ENCODE measurements around the gene TEX55. TPM values are rescaled to one million over a fixed set of nuclear protein-coding genes. Genes with fewer than 3 reads are reported as not detected.

TEX55 gene
- not detected in 2 replicates for total RNA-seq

DNA sequence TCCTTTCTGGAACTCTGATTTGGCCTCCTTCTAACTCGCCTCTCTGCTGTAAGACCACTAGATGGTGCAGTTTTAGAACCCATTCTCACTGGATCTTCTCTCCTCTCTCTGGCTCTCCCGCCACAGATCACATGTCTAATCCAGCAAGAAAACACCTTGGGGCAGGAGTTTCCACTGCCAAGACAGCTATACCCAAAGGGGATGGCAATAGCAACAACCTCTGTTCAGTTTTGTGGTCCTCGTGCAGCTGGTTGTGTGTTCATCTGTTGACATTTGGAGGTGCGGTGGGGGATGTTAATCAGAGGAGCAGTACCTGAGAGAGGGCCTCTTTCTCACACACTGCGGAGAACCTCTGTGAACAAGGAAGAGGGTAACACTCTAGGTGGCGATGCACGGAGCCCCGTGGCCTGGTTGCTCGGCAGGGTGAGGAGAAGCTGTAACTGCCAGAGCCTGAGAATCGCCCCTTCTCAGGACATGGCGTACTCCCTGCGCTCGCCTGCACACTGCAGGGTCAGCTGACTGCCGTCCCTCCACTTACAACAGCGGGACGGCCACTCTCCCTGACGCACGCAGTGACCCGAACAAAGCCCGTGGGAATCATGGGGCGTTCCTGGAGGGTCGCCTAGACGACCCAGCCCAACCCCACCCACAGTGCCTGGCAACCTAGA lies at the start of gene TEX55:
Gene TEX55, plus strand, starts transcription at position 666 of the 668 bp plus-strand sequence. CDS start 25 bp downstream, outside the sequence.

DNA sequence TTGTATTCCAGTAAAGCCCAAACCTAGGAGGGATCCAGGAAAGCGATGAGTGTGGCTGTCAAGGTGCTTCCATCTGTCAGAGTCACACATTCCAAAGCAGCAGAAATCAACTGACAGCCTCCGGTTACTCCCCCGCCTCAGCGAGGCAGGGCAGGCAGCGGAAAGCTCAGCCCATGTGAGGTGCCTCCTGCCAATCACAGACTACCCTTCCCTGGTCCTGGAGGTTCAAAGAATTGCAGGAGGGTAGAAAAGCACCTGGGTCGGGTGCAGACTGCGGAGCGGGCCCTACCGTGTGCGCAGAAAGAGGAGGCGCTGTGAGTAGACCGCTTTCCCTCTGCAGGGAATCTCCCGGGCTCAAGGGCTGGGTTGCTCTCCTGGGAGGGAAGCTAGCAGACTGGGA lies 27.4 kb downstream of the TEX55 start, which contains the start of gene UPK1B:
Gene UPK1B, plus strand, starts transcription at position 274 of the 400 bp plus-strand sequence. CDS start 13,144 bp downstream, outside the sequence.

Other genes starting within 250 kb of the TEX55 start
- gene IGSF11, start 111.3 kb upstream of the TEX55 start, total RNA-seq, result not detected in 2 replicates
- gene UPK1B, start 27.4 kb downstream of the TEX55 start, total RNA-seq, result 0.91 TPM in 1 of 2 replicates, not detected in the other
- gene B4GALT4, start 94.7 kb downstream of the TEX55 start, total RNA-seq, result 19.7 and 23.4 TPM in 2 replicates
- 3.0 and 15.0 TPM in 2 replicates for gene ARHGAP31, start 148.2 kb downstream of the TEX55 start, total RNA-seq

Measured in epithelial cell of alveolus of lung (primary cell).